ENCODE results near the gene VOPP1. TPM values are rescaled to one million over a fixed set of nuclear protein-coding genes. Genes with fewer than 3 reads are reported as not detected.

VOPP1 gene
- total and polyA plus RNA-seq, 10 donors: 60.3 to 168 (median 144) TPM

DNA sequence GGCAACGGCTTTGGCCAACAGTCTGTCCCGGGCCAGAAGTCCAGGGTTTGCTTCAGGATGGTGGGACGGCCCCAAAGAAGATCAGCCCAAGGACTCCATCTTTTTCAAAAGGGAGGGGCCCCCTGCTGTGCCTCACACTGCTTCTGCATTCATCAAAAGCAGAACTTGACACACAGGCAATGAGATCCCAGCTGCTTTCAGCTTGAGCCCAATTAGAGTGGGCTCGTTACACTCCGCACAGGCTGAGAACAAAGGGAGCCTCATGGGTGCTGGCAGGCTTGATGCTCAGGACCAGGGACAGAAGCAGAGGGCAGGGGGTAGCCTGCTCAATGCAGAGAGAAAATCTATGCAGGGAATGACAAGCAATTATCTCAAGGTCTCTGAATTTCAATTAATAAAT, 45.5 kb downstream of the VOPP1 start:
- no peak overlapping the region for H3K4me3 ChIP-seq
- H3K27ac ChIP-seq: peak overlapping the region in 5 of 8 donors; percentile 10 to 77 (median 54)
- DNase-seq: no peak
- intact Hi-C loops (cut with DNase I; ENCODE audit: low total_unique reads): no loop called here
- no peaks in the 10 kb centered on the region for H3K9me3 ChIP-seq
- WGBS, 5 donors: 58 to 83% (median 63%) methylated on average over 4 to 5 of the region's 5 CpGs
- H3K36me3 ChIP-seq: peaks cover 0 to 11% (median 0%) of the 10 kb centered on the region in 6 donors
- TF ChIP-seq, protein P1, sequence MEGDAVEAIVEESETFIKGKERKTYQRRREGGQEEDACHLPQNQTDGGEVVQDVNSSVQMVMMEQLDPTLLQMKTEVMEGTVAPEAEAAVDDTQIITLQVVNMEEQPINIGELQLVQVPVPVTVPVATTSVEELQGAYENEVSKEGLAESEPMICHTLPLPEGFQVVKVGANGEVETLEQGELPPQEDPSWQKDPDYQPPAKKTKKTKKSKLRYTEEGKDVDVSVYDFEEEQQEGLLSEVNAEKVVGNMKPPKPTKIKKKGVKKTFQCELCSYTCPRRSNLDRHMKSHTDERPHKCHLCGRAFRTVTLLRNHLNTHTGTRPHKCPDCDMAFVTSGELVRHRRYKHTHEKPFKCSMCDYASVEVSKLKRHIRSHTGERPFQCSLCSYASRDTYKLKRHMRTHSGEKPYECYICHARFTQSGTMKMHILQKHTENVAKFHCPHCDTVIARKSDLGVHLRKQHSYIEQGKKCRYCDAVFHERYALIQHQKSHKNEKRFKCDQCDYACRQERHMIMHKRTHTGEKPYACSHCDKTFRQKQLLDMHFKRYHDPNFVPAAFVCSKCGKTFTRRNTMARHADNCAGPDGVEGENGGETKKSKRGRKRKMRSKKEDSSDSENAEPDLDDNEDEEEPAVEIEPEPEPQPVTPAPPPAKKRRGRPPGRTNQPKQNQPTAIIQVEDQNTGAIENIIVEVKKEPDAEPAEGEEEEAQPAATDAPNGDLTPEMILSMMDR (IDR thresholded peaks at IDR 0.05 in 8 of 11, conservative IDR thresholded peaks at IDR 0.05 in 3 of 11): no peak
- TF ChIP-seq POLR2A (IDR thresholded peaks at IDR 0.05): no peak
- peak in 2 of 3 donors; percentile 58 for TF ChIP-seq POLR2AphosphoS5 (IDR thresholded peaks at IDR 0.05)
- H3K4me1 ChIP-seq: peaks cover 9 to 100% (median 73%) of the 10 kb centered on the region in 6 donors
- H3K27me3 ChIP-seq (replicated peaks in 1 of 7): no peaks in the 10 kb centered on the region

GRCh38 chr7:55526329-55526728, 46.0 kb downstream of the VOPP1 start:
- WGBS, 5 donors: 61 to 86% (median 83%) methylated on average over 4 of the region's 4 CpGs
- Histone ChIP-seq H3K9me3 (no peaks in the 10 kb centered on the region), H3K4me3 (no peak overlapping the region), H3K4me1 (peaks cover 9 to 100% (median 72%) of the 10 kb centered on the region in 6 donors), H3K27ac (peak overlapping the region in 5 of 8 donors; percentile 10 to 77 (median 54)), H3K27me3 (replicated peaks in 1 of 7) (no peaks in the 10 kb centered on the region), H3K36me3 (peaks cover 0 to 15% (median 0%) of the 10 kb centered on the region in 6 donors)
- intact Hi-C loops (cut with DNase I; ENCODE audit: low total_unique reads): no loop called here
- DNase-seq: no peak
- TF ChIP-seq, protein P1 (IDR thresholded peaks at IDR 0.05 in 8 of 11, conservative IDR thresholded peaks at IDR 0.05 in 3 of 11): no peak
- no peak for TF ChIP-seq POLR2A (IDR thresholded peaks at IDR 0.05)

GRCh38 chr7:55524558-55525310, 47.6 kb downstream of the VOPP1 start:
- DNase-seq: no peak
- intact Hi-C loops (cut with DNase I; ENCODE audit: low total_unique reads): no loop called here
- H3K9me3 ChIP-seq: no peaks in the 10 kb centered on the region
- H3K27ac ChIP-seq: peak overlapping the region in 5 of 8 donors; percentile 10 to 77 (median 50)
- WGBS, 5 donors: 80 to 94% (median 85%) methylated on average over 13 to 21 of the region's 21 CpGs
- H3K27me3 ChIP-seq (replicated peaks in 1 of 7): no peaks in the 10 kb centered on the region
- H3K4me3 ChIP-seq: no peak overlapping the region
- H3K36me3 ChIP-seq: peaks cover 0 to 30% (median 8%) of the 10 kb centered on the region in 6 donors
- peak; percentile 17 to 53 (median 37) for TF ChIP-seq POLR2AphosphoS5 (IDR thresholded peaks at IDR 0.05)
- TF ChIP-seq, protein P1 (IDR thresholded peaks at IDR 0.05 in 8 of 11, conservative IDR thresholded peaks at IDR 0.05 in 3 of 11): no peak
- H3K4me1 ChIP-seq: peaks cover 9 to 92% (median 60%) of the 10 kb centered on the region in 6 donors

DNA sequence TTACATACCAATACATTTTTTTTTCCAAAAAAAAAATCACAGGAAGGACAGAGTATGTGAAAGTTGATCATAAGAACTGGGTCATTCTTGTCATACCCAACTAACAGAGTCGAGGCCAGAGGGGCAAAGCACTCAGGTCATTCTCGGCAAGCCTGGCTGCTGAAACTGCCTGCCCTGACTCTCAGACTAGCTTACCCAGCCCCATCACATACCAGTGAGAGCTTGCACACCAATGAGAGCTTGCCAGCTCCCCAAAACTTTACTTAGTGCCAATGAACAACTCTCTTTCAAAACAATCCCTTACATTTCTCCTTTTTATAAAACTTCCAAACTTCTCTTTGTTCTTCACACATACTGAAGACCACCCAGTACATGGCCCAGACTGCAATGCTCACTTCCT, 48.9 kb downstream of the VOPP1 start:
- Histone ChIP-seq H3K9me3 (no peaks in the 10 kb centered on the region), H3K4me1 (peaks cover 9 to 89% (median 55%) of the 10 kb centered on the region in 6 donors), H3K4me3 (no peak overlapping the region), H3K27ac (peak overlapping the region in 3 of 8 donors; percentile 50 to 77 (median 74)), H3K36me3 (peaks cover 0 to 44% (median 16%) of the 10 kb centered on the region in 6 donors), H3K27me3 (replicated peaks in 1 of 7) (no peaks in the 10 kb centered on the region)
- 64 to 100% (median 74%) methylated on average over 2 of the region's 2 CpGs for WGBS, 5 donors
- no peak for DNase-seq
- intact Hi-C loops (cut with DNase I; ENCODE audit: low total_unique reads): no loop called here
- no peak for TF ChIP-seq POLR2A (IDR thresholded peaks at IDR 0.05)
- TF ChIP-seq POLR2AphosphoS5 (IDR thresholded peaks at IDR 0.05): no peak
- TF ChIP-seq, protein P1 (IDR thresholded peaks at IDR 0.05 in 8 of 11, conservative IDR thresholded peaks at IDR 0.05 in 3 of 11): no peak

Data from spleen (tissue), 11 donors.